Erythroblast (primary cell): ENCODE data around the gene CHST3.

Experiments used
- GATA1 ChIP-seq: IDR thresholded peaks from 2 replicates; pipeline ENCODE4 v1.6.1; 2011; ENCODE audit warnings: low read depth, mild to moderate bottlenecking, control low read depth, low read length, moderate library complexity
- POLR2A ChIP-seq: IDR thresholded peaks from 2 replicates; pipeline ENCODE4 v1.6.1; 2011; ENCODE audit warnings: mild to moderate bottlenecking, low read length

GRCh38 chr10:72019085-72019876, 55.1 kb downstream of the CHST3 start:
- TF ChIP-seq POLR2A: no peak
- TF ChIP-seq GATA1: no peak
